Measurements from ENCODE around the gene PLXDC2.
"Not testable (repeated sequence)": the region's sequence is repeated elsewhere in the genome, so short reads cannot be mapped to it uniquely, and the experiment has no call there.

The PLXDC2 gene

GRCh38 chr10:19974554-19974953 lies 158.3 kb downstream of the PLXDC2 start:
- no peak overlapping the region for H3K4me3 Mint-ChIP-seq
- H3K27me3 Mint-ChIP-seq, result no peaks in the 10 kb centered on the region
- H3K4me1 Mint-ChIP-seq (ENCODE audit: low read depth), result no peaks in the 10 kb centered on the region
- no peaks in the 10 kb centered on the region for H3K9me3 Mint-ChIP-seq
- no peak overlapping the region for H3K27ac Mint-ChIP-seq
- no peaks in the 10 kb centered on the region for H3K36me3 Mint-ChIP-seq (ENCODE audit: low read depth)

GRCh38 chr10:19977097-19977521 lies 160.9 kb downstream of the PLXDC2 start:
- Mint-ChIP-seq H3K9me3 (no peaks in the 10 kb centered on the region), H3K36me3 (ENCODE audit: low read depth) (no peaks in the 10 kb centered on the region), H3K4me3 (no peak overlapping the region), H3K27ac (no peak overlapping the region), H3K27me3 (no peaks in the 10 kb centered on the region), H3K4me1 (ENCODE audit: low read depth) (no peaks in the 10 kb centered on the region)

- H3K9me3 Mint-ChIP-seq, result no peaks in the 10 kb centered on the region
- no peaks in the 10 kb centered on the region for H3K27me3 Mint-ChIP-seq
- no peaks in the 10 kb centered on the region for H3K36me3 Mint-ChIP-seq (ENCODE audit: low read depth)
- no peaks in the 10 kb centered on the region for H3K4me1 Mint-ChIP-seq (ENCODE audit: low read depth)
- no peak overlapping the region for H3K4me3 Mint-ChIP-seq
- no peak overlapping the region for H3K27ac Mint-ChIP-seq
Observed at GRCh38 chr10:19979628-19980027, 163.4 kb downstream of the PLXDC2 start.

GRCh38 chr10:19983880-19984565 lies 167.8 kb downstream of the PLXDC2 start:
- H3K9me3 Mint-ChIP-seq, result no peaks in the 10 kb centered on the region
- H3K27ac Mint-ChIP-seq, result no peak overlapping the region
- no peaks in the 10 kb centered on the region for H3K27me3 Mint-ChIP-seq
- no peaks in the 10 kb centered on the region for H3K4me1 Mint-ChIP-seq (ENCODE audit: low read depth)
- H3K36me3 Mint-ChIP-seq (ENCODE audit: low read depth), result no peaks in the 10 kb centered on the region
- H3K4me3 Mint-ChIP-seq, result no peak overlapping the region

GRCh38 chr10:19985745-19986144 lies 169.5 kb downstream of the PLXDC2 start:
- H3K9me3 Mint-ChIP-seq, result no peaks in the 10 kb centered on the region
- H3K27ac Mint-ChIP-seq, result no peak overlapping the region
- H3K4me1 Mint-ChIP-seq (ENCODE audit: low read depth), result no peaks in the 10 kb centered on the region
- no peaks in the 10 kb centered on the region for H3K27me3 Mint-ChIP-seq
- no peak overlapping the region for H3K4me3 Mint-ChIP-seq
- no peaks in the 10 kb centered on the region for H3K36me3 Mint-ChIP-seq (ENCODE audit: low read depth)

- H3K27ac Mint-ChIP-seq, result no peak overlapping the region
- H3K36me3 Mint-ChIP-seq (ENCODE audit: low read depth), result no peaks in the 10 kb centered on the region
- H3K4me3 Mint-ChIP-seq, result no peak overlapping the region
- H3K4me1 Mint-ChIP-seq (ENCODE audit: low read depth), result no peaks in the 10 kb centered on the region
- peaks cover 2% of the 10 kb centered on the region for H3K9me3 Mint-ChIP-seq
- H3K27me3 Mint-ChIP-seq, result no peaks in the 10 kb centered on the region
Observed at GRCh38 chr10:19986591-19986990, 170.4 kb downstream of the PLXDC2 start.

GRCh38 chr10:19987931-19988330 lies 171.7 kb downstream of the PLXDC2 start:
- Mint-ChIP-seq H3K4me3 (no peak overlapping the region), H3K9me3 (peaks cover 9% of the 10 kb centered on the region), H3K36me3 (ENCODE audit: low read depth) (no peaks in the 10 kb centered on the region), H3K27ac (no peak overlapping the region), H3K4me1 (ENCODE audit: low read depth) (no peaks in the 10 kb centered on the region), H3K27me3 (no peaks in the 10 kb centered on the region)

GRCh38 chr10:19993714-19994315 lies 177.6 kb downstream of the PLXDC2 start:
- Mint-ChIP-seq H3K27me3 (no peaks in the 10 kb centered on the region), H3K9me3 (peaks cover 9% of the 10 kb centered on the region), H3K27ac (no peak overlapping the region), H3K4me3 (no peak overlapping the region), H3K36me3 (ENCODE audit: low read depth) (no peaks in the 10 kb centered on the region), H3K4me1 (ENCODE audit: low read depth) (no peaks in the 10 kb centered on the region)

GRCh38 chr10:19998482-19998881 lies 182.2 kb downstream of the PLXDC2 start:
- H3K27me3 Mint-ChIP-seq, result no peaks in the 10 kb centered on the region
- H3K27ac Mint-ChIP-seq, result no peak overlapping the region
- no peak overlapping the region for H3K4me3 Mint-ChIP-seq
- no peaks in the 10 kb centered on the region for H3K36me3 Mint-ChIP-seq (ENCODE audit: low read depth)
- H3K9me3 Mint-ChIP-seq, result no peaks in the 10 kb centered on the region
- no peaks in the 10 kb centered on the region for H3K4me1 Mint-ChIP-seq (ENCODE audit: low read depth)

- Mint-ChIP-seq H3K27me3 (no peaks in the 10 kb centered on the region), H3K9me3 (no peaks in the 10 kb centered on the region), H3K36me3 (ENCODE audit: low read depth) (no peaks in the 10 kb centered on the region), H3K4me1 (ENCODE audit: low read depth) (peaks cover 3% of the 10 kb centered on the region), H3K4me3 (no peak overlapping the region), H3K27ac (no peak overlapping the region)
Observed at GRCh38 chr10:19999431-19999830, 183.2 kb downstream of the PLXDC2 start.

- not testable (repeated sequence) for H3K4me1 Mint-ChIP-seq (ENCODE audit: low read depth); H3K27me3 Mint-ChIP-seq; H3K27ac Mint-ChIP-seq; H3K36me3 Mint-ChIP-seq (ENCODE audit: low read depth); H3K4me3 Mint-ChIP-seq; H3K9me3 Mint-ChIP-seq
Observed at GRCh38 chr10:20002026-20002425, 185.8 kb downstream of the PLXDC2 start.

GRCh38 chr10:20002657-20003056 lies 186.4 kb downstream of the PLXDC2 start:
- H3K36me3 Mint-ChIP-seq (ENCODE audit: low read depth), result no peaks in the 10 kb centered on the region
- H3K9me3 Mint-ChIP-seq, result no peaks in the 10 kb centered on the region
- H3K27me3 Mint-ChIP-seq, result no peaks in the 10 kb centered on the region
- H3K4me3 Mint-ChIP-seq, result no peak overlapping the region
- H3K27ac Mint-ChIP-seq, result peak overlapping the region; percentile 38
- H3K4me1 Mint-ChIP-seq (ENCODE audit: low read depth), result peaks cover 3% of the 10 kb centered on the region

- Mint-ChIP-seq H3K36me3 (ENCODE audit: low read depth) (no peaks in the 10 kb centered on the region), H3K27me3 (no peaks in the 10 kb centered on the region), H3K4me3 (no peak overlapping the region), H3K27ac (no peak overlapping the region), H3K9me3 (peaks cover 4% of the 10 kb centered on the region), H3K4me1 (ENCODE audit: low read depth) (peaks cover 3% of the 10 kb centered on the region)
Observed at GRCh38 chr10:20004087-20004523, 187.9 kb downstream of the PLXDC2 start.

GRCh38 chr10:20005638-20006037 lies 189.4 kb downstream of the PLXDC2 start:
- peaks cover 4% of the 10 kb centered on the region for H3K9me3 Mint-ChIP-seq
- H3K4me1 Mint-ChIP-seq (ENCODE audit: low read depth), result peaks cover 3% of the 10 kb centered on the region
- H3K27me3 Mint-ChIP-seq, result no peaks in the 10 kb centered on the region
- no peak overlapping the region for H3K4me3 Mint-ChIP-seq
- H3K27ac Mint-ChIP-seq, result no peak overlapping the region
- H3K36me3 Mint-ChIP-seq (ENCODE audit: low read depth), result no peaks in the 10 kb centered on the region

- peaks cover 4% of the 10 kb centered on the region for H3K9me3 Mint-ChIP-seq
- peaks cover 3% of the 10 kb centered on the region for H3K4me1 Mint-ChIP-seq (ENCODE audit: low read depth)
- H3K4me3 Mint-ChIP-seq, result no peak overlapping the region
- H3K27ac Mint-ChIP-seq, result no peak overlapping the region
- H3K27me3 Mint-ChIP-seq, result no peaks in the 10 kb centered on the region
- H3K36me3 Mint-ChIP-seq (ENCODE audit: low read depth), result no peaks in the 10 kb centered on the region
Observed at GRCh38 chr10:20006169-20006870, 190.1 kb downstream of the PLXDC2 start.
